ENCODE results near the gene FCHO1.

DNA sequence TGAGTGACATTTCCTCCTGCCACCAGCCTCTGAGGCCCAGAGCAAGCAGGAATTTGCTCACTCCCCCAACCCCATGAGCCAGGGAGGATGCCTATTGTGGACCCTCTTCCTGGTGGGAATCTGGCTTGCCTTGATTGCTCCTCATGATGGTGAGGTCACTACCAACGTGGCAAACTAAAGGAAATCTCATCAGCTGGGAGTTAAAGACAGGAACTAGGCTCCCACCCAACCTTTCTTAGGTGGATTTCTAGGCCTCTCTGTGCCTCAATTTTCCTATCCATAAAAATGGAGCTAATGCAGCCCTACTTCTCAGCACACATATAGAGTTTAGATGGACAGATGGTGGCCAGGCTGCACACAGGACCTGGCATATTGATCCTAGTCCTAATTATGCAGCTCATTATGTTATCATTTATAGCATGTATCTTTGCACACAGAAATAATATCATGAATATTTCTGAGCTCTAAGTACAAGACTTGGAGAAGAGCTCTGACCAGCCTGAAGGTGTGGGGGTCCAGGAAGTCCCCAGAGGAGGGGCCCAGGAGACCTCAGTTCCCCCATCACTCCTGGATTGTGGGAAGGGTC is 45.7 kb downstream of the FCHO1 start:
- TF ChIP-seq, protein P1, sequence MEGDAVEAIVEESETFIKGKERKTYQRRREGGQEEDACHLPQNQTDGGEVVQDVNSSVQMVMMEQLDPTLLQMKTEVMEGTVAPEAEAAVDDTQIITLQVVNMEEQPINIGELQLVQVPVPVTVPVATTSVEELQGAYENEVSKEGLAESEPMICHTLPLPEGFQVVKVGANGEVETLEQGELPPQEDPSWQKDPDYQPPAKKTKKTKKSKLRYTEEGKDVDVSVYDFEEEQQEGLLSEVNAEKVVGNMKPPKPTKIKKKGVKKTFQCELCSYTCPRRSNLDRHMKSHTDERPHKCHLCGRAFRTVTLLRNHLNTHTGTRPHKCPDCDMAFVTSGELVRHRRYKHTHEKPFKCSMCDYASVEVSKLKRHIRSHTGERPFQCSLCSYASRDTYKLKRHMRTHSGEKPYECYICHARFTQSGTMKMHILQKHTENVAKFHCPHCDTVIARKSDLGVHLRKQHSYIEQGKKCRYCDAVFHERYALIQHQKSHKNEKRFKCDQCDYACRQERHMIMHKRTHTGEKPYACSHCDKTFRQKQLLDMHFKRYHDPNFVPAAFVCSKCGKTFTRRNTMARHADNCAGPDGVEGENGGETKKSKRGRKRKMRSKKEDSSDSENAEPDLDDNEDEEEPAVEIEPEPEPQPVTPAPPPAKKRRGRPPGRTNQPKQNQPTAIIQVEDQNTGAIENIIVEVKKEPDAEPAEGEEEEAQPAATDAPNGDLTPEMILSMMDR (IDR thresholded peaks at IDR 0.05): no peak
- TF ChIP-seq POLR2A (IDR thresholded peaks at IDR 0.05) (no peak), EP300 (IDR thresholded peaks at IDR 0.05) (no peak), POLR2AphosphoS5 (IDR thresholded peaks at IDR 0.05) (no peak)

Measured in suprapubic skin (tissue), 4 donors.